ENCODE data around the gene LHFPL5.

DNA sequence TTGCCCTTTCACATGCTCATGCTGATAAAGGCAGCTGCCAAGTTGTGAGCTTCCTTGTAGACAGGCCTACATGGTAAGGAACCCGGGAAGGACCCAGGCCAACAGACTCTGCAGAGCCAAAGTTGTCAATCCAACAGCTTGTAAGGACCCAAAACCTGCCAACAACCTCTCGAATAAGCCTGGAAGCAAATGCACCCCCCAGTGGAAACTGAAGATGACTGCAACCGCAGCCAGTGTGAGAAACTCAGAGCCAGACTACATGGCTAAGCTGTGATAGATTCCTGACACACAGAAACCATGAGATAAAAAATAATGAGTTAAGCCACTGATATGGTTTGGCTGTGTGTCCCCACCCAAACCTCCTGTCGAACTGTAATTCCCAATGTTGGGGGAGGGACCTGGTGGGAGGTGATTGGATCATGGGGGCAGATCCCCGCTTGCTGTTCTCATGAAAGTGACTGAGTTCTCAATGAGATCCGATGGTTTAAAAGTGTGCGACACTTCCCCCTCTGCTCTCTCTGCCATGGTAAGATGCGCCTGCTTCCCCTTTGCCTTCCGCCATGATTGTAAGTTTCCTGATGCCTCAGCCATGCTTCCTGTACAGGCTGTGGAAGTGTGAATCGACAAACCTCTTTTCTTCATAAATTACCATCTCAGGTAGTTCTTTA lies 47.6 kb upstream of the LHFPL5 start:
- TF ChIP-seq, protein P1, sequence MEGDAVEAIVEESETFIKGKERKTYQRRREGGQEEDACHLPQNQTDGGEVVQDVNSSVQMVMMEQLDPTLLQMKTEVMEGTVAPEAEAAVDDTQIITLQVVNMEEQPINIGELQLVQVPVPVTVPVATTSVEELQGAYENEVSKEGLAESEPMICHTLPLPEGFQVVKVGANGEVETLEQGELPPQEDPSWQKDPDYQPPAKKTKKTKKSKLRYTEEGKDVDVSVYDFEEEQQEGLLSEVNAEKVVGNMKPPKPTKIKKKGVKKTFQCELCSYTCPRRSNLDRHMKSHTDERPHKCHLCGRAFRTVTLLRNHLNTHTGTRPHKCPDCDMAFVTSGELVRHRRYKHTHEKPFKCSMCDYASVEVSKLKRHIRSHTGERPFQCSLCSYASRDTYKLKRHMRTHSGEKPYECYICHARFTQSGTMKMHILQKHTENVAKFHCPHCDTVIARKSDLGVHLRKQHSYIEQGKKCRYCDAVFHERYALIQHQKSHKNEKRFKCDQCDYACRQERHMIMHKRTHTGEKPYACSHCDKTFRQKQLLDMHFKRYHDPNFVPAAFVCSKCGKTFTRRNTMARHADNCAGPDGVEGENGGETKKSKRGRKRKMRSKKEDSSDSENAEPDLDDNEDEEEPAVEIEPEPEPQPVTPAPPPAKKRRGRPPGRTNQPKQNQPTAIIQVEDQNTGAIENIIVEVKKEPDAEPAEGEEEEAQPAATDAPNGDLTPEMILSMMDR (conservative IDR thresholded peaks at IDR 0.05; ENCODE audit: low read length): peak; percentile 76
- TF ChIP-seq EZH2phosphoT487 (IDR thresholded peaks at IDR 0.05; ENCODE audit: borderline replicate concordance, low read depth, low read length): no peak

All from OCI-LY7 (cell line).